ENCODE data around the gene GOLGA8G.
"Not testable (repeated sequence)": the region's sequence is repeated elsewhere in the genome, so short reads cannot be mapped to it uniquely, and the experiment has no call there.

GOLGA8G gene, protein sequence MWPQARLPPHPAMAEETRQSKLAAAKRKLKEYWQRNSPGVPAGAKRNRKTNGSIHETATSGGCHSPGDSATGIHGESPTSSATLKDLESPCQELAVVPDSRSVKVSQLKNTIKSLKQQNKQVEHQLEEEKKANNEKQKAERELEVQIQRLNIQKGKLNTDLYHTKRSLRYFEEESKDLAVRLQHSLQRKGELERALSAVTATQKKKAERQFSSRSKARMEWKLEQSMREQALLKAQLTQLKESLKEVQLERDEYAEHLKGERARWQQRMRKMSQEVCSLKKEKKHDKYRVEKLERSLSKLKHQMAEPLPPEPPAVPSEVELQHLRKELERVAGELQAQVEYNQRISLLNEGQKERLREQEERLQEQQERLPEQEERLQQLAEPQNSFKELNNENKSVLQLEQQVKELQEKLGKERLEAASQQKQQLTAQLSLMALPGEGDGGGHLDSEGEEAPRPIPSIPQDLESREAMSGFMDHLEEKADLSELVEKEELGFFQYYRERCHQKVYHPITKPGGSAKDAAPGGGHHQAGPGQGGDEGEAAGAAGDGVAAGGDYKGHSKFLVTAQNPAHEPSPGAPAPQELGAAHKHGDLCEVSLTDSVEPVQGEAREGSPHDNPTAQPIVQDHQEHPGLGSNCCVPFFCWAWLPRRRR

DNA sequence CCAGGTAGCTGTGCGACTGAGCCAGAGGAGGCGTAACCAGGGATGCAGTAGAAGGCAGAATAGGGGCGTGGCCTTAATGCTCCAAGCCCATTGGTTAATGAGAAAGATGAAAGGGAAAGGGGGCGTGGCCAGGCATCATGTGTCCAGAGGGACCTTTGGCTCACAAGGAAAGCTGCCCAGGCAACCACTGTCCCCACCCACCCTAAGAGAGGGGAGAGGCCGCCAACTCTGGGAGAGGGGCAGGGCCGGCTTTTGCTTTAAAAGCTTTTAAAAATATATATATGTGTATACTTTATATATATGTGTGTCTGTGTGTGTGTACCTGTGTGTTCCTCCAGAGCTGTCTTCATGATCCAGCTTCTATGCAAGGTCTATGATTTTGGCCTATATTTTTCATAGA is at the start of gene GOLGA8G:
TSS of gene GOLGA8G (minus strand) at position 18 of the 400 bp plus-strand sequence. CDS start 62 bp downstream, outside the sequence.
- not testable (repeated sequence) for DNase-seq (ENCODE audit: low read depth)

DNA sequence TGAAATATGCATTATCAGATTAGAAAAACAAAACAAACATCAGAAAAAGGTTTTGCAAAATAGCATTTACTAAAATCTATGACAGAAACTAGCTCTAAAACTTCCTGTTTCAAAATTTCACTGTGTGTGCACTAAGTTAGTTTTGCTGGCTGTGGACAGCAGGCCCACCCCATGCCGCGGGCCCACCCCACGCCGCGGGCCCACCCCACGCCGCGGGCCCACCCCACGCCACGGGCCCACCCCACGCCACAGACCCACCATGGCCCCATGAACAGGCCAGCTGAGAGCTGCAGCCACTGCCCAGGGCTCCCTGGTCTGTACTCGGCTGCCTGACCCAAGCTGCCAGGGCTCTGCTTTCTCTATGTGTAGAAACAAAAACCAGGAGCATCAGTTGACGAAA is 40.6 kb upstream of the GOLGA8G start:
- DNase-seq (ENCODE audit: low read depth): not testable (repeated sequence)

GRCh38 chr15:28553268-28553667 is 20.5 kb upstream of the GOLGA8G start, which contains the start of gene GOLGA6L25:
Gene GOLGA6L25 (plus strand): TSS chr15:28553568. CDS start chr15:28553629, 61 bp downstream.
- DNase-seq (ENCODE audit: low read depth): not testable (repeated sequence)

DNA sequence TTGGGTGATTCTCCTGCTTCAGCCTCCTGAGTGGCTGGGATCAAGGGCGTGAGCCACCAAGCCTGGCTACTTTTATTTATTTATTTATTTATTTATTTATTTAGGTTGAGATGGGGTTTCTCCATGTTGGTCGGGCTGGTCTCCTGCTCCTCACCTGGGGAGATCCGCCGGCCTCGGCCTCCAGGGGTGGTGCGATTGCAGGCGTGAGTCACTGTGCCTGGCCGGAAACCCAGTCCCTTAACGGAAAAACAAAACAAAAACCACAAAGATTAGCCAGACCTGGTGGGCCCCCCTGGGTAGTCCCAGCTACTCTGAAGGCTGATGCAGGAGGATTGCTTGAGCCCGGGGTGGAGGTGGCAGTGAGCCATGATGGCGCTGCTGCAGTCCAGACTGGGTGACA is 17.6 kb downstream of the GOLGA8G start:
- not testable (repeated sequence) for DNase-seq (ENCODE audit: low read depth)

DNA sequence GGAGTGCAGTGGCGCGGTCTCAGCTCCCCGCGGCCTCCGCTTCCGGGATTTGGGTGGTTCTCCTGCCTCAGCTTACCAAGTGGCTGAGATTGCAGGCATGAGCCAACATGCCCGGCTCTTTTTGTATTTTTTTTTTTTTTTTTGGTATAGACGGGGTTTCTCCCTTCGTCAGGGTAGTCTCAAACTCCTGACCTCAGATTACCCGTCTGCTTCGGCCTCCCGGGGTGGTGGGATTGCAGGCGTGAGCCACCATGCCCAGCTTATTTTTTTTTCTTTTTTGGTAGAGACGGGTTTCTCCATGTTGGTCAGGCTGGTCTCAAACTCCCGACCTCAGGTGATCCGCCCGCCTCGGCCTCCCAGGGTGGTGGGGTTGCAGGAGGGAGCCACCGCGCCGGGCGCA is 18.6 kb downstream of the GOLGA8G start:
- DNase-seq (ENCODE audit: low read depth): not testable (repeated sequence)

DNA sequence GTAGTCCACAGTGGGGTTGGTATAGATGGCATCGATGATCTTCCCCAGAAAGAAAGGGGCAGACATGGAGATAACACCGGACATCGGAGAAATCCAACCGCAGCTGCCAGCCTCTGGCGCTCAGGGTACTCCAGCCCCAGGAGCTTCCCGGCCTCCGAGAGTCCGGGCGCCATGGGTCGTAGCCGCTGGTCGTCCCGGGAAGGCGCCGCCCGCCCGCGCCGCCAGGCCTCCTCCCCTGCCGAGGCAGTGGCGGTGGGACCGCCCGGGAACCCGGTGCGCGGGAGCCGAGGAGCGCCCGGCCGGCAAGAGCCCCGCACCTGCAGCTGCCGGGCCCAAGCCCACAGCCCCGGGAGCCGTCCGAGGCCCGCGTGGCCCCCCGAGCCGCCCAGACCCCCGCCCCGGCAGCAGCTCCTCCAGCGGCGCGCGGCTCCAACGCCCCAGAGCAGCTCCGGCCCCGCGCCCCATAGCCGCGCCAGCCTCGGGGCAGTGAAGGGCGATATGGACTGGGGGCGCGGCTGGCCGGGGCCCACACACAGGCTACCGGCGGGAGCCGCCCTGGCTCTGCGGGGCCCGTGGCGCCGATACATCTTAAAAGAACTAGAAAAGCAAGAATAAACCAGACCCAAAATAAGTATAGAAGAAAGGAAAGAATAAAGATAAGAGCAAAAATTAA is 24.4 kb downstream of the GOLGA8G start:
- DNase-seq (ENCODE audit: low read depth): not testable (repeated sequence)

DNA sequence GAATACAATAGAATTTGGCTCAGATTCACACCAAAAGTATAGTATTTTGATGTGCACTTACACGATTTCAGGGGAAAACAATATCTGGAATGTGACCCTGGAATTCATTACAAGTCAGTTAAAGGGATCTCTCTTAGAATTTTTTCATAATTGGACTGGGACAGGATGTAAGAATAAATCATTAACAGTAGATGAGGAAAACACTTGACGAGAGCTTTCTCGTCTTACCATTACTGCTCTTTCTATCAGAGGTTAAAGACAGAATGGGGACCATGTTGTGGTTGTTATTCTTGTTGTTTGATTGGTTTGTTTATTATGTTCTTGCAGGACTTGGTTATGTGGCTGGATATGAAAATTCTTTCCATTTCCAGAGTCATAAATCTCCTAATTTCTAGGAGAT is 51.4 kb downstream of the GOLGA8G start:
- not testable (repeated sequence) for DNase-seq (ENCODE audit: low read depth)
